Measurements from ENCODE around the gene EFL1.

DNA sequence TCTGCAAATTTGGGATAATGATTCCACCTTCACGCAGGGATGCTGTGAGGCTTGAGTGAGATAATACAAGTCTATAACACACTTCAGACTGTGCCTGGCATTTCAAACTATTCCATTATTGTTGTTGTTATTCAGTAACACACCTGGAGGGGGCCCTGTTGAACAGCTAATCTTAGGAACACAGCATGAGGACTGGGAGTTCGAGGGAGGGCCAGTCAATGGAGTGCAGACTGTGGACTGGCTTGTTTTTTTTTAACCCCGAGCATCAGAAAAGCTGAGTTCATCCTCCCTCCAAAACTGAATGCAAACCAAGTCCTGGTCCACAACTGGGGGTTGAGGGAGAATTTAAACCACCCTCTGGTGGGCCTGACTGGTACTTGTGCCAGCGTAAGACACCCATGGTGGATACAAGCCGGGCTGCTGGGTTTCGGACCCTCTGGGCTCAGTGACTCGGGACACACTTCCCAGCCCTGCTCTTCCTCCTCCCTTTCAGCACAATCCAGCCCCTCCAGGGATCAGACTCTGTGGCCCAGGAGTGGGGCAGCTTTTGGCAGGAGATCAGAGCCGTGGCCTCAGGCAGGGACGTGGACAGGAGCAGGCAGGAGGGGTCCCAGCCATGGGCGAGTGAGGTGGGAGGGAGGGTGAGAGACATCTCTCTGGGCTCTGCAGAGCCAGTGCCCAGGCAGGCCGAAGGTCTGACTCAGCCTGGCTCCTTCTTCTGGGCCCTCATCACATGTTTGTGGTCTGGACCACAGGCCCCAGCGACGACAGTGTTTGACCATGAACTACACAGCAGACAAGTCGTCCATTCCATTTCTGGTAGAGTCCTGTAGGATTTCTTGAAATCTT, 180.4 kb downstream of the EFL1 start:
- TF ChIP-seq, protein P1, sequence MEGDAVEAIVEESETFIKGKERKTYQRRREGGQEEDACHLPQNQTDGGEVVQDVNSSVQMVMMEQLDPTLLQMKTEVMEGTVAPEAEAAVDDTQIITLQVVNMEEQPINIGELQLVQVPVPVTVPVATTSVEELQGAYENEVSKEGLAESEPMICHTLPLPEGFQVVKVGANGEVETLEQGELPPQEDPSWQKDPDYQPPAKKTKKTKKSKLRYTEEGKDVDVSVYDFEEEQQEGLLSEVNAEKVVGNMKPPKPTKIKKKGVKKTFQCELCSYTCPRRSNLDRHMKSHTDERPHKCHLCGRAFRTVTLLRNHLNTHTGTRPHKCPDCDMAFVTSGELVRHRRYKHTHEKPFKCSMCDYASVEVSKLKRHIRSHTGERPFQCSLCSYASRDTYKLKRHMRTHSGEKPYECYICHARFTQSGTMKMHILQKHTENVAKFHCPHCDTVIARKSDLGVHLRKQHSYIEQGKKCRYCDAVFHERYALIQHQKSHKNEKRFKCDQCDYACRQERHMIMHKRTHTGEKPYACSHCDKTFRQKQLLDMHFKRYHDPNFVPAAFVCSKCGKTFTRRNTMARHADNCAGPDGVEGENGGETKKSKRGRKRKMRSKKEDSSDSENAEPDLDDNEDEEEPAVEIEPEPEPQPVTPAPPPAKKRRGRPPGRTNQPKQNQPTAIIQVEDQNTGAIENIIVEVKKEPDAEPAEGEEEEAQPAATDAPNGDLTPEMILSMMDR (conservative IDR thresholded peaks at IDR 0.05 in 1 of 2, IDR thresholded peaks at IDR 0.05 in 1 of 2; ENCODE audit: extremely low read depth in 1 of 2, insufficient read depth in 1 of 2, low read depth in 1 of 2, low read length in 2 of 2) = peak; percentile 12 to 20
- TF ChIP-seq EZH2 (IDR thresholded peaks at IDR 0.05; ENCODE audit: borderline replicate concordance, low read length) = no peak

Data from mammary epithelial cell (primary cell).